GM23338 (cell line): ENCODE measurements around the gene CIAO3. TPM values are rescaled to one million over a fixed set of nuclear protein-coding genes. Genes with fewer than 3 reads are reported as not detected.

Source experiments
- ATAC-seq: fragments of 200-7000 bp; cut with Tn5 transposase; 3 replicates; pipeline ENCODE4 v1.9.1; 2020
- DNase-seq: peaks from one replicate; pipeline ENCODE4 v3.0.0-alpha.2; 2015; ENCODE audit warnings: low spot score
- H2AFZ ChIP-seq: fragments of 200-600 bp; sonication (generic); 2 replicates; pipeline ENCODE4 v1.8.0; 2016; ENCODE audit warnings: antibody characterized with exemption, mild to moderate bottlenecking, moderate library complexity
- H3F3A ChIP-seq: fragments of 200-600 bp; sonication (generic); replicated peaks from 2 replicates; pipeline ENCODE4 v1.8.0; 2017; ENCODE audit warnings: antibody characterized with exemption, mixed run types, low read depth
- H3K27ac ChIP-seq: fragments of 200-600 bp; sonication (generic); 2 replicates; pipeline ENCODE4 v1.6.1; 2016; ENCODE audit warnings: low read depth
- H3K27me3 ChIP-seq: fragments of 200-600 bp; sonication (generic); 2 replicates; pipeline ENCODE4 v1.8.0; 2016; ENCODE audit warnings: mild to moderate bottlenecking, mixed run types, moderate library complexity; ENCODE audit not compliant: insufficient read depth
- H3K36me3 ChIP-seq: fragments of 200-600 bp; sonication (generic); 2 replicates; pipeline ENCODE4 v1.8.0; 2016; ENCODE audit warnings: mild to moderate bottlenecking; ENCODE audit not compliant: insufficient read depth
- H3K4me1 ChIP-seq: fragments of 200-600 bp; sonication (generic); 2 replicates; pipeline ENCODE4 v1.8.0; 2016; ENCODE audit warnings: mild to moderate bottlenecking, moderate library complexity; ENCODE audit not compliant: insufficient read depth
- H3K4me2 ChIP-seq: fragments of 200-600 bp; sonication (generic); 2 replicates; pipeline ENCODE4 v1.7.1; 2017; ENCODE audit warnings: mixed run types
- H3K4me3 ChIP-seq: fragments of 200-600 bp; sonication (generic); 2 replicates; pipeline ENCODE4 v1.6.1; 2016; ENCODE audit warnings: mixed run types
- H3K79me2 ChIP-seq: fragments of 200-600 bp; sonication (generic); replicated peaks from 2 replicates; pipeline ENCODE4 v1.8.0; 2017; ENCODE audit warnings: mild to moderate bottlenecking; ENCODE audit not compliant: insufficient read depth
- H3K9me2 ChIP-seq: fragments of 200-600 bp; sonication (generic); 2 replicates; pipeline ENCODE4 v1.8.0; 2017; ENCODE audit not compliant: insufficient read depth
- H4K20me1 ChIP-seq: fragments of 200-600 bp; sonication (generic); replicated peaks from 2 replicates; pipeline ENCODE4 v1.8.0; 2017; ENCODE audit warnings: mild to moderate bottlenecking; ENCODE audit not compliant: insufficient read depth
- H3K27ac Mint-ChIP-seq: 2 replicates; pipeline ENCODE4 v1.8.0; 2020; ENCODE audit warnings: inconsistent platforms, mild to moderate bottlenecking, moderate library complexity, mixed read lengths
- H3K27me3 Mint-ChIP-seq: 3 replicates; pipeline ENCODE4 v1.8.0; 2022; ENCODE audit warnings: low read depth, mild to moderate bottlenecking, moderate library complexity, mixed read lengths, inconsistent platforms; ENCODE audit not compliant: insufficient read depth, poor library complexity
- H3K36me3 Mint-ChIP-seq: 3 replicates; pipeline ENCODE4 v1.8.0; 2021; ENCODE audit warnings: low read depth, mild to moderate bottlenecking, inconsistent platforms, moderate library complexity, mixed read lengths
- H3K4me1 Mint-ChIP-seq: 3 replicates; pipeline ENCODE4 v1.8.0; 2020; ENCODE audit warnings: mild to moderate bottlenecking, inconsistent platforms, mixed read lengths
- H3K4me3 Mint-ChIP-seq: 3 replicates; pipeline ENCODE4 v1.8.0; 2021; ENCODE audit warnings: moderate library complexity, mild to moderate bottlenecking, inconsistent platforms, mixed read lengths
- H3K9me3 Mint-ChIP-seq: 3 replicates; pipeline ENCODE4 v1.8.0; 2020; ENCODE audit warnings: moderate library complexity, mild to moderate bottlenecking, inconsistent platforms, mixed read lengths
- EZH2phosphoT487 ChIP-seq: fragments of 200-600 bp; sonication (generic); IDR thresholded peaks from one replicate; pipeline ENCODE4 v1.8.1; 2018; ENCODE audit warnings: antibody characterized with exemption; ENCODE audit not compliant: unreplicated experiment
- polyA plus RNA-seq: library from polyadenylated mRNA; unstranded; fragments of >200 nt; fragmentation: Nextera tagmentation; extraction: Ambion mirVana; gene quantifications from 2 replicates; pipeline ENCODE4 v1.2.1, GENCODE V29; 2016
- total RNA-seq: library from RNA; depleted of rRNA; stranded (reverse); fragments of >200 nt; shearing (Covaris generic); gene quantifications from 2 replicates; pipeline ENCODE4 v1.2.3, GENCODE V29; 2014
- TF ChIP-seq, protein P1 (sequence below): fragments of 250-450 bp; sonication (Bioruptor Pico); IDR thresholded peaks from 2 replicates; pipeline ENCODE4 v1.5.0; 2020; ENCODE audit warnings: mild to moderate bottlenecking, moderate library complexity
- TF ChIP-seq, protein P2 (sequence below), 2 experiments: fragments of 200-600 bp in 1 of 2; sonication (generic) in 1 of 2; conservative IDR thresholded peaks; 2 replicates each; pipeline versions ENCODE4 v1.5.1 to v1.6.1; 2016 to 2017; ENCODE audit warnings: antibody characterized with exemption in 2 of 2, low read depth in 2 of 2, mild to moderate bottlenecking in 2 of 2, moderate library complexity in 1 of 2

The CIAO3 gene
- total and polyA plus RNA-seq, 2 experiments from 2014 or later, result 13.0 to 42.3 TPM

DNA sequence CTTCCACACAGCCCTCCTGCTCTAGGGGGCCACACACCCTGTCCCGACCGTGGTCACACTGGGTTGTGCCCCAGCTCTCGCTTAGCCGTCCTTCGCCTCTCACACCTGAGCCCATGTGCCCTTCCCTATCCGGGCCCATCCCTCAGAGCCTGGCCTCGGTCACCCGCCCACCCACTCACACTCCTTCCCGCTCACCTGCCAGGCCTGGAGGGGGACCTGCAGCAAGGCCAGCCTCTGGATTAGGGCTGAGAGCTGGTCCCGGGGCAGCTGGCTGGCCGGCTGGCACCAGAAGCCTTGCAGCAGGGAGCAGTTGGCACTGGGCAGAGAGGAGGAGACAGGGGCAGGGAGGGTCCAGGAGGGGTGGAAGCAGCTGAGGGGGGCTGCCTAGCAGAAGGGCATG, 37.6 kb upstream of the CIAO3 start (continued):
- TF ChIP-seq, protein P1, sequence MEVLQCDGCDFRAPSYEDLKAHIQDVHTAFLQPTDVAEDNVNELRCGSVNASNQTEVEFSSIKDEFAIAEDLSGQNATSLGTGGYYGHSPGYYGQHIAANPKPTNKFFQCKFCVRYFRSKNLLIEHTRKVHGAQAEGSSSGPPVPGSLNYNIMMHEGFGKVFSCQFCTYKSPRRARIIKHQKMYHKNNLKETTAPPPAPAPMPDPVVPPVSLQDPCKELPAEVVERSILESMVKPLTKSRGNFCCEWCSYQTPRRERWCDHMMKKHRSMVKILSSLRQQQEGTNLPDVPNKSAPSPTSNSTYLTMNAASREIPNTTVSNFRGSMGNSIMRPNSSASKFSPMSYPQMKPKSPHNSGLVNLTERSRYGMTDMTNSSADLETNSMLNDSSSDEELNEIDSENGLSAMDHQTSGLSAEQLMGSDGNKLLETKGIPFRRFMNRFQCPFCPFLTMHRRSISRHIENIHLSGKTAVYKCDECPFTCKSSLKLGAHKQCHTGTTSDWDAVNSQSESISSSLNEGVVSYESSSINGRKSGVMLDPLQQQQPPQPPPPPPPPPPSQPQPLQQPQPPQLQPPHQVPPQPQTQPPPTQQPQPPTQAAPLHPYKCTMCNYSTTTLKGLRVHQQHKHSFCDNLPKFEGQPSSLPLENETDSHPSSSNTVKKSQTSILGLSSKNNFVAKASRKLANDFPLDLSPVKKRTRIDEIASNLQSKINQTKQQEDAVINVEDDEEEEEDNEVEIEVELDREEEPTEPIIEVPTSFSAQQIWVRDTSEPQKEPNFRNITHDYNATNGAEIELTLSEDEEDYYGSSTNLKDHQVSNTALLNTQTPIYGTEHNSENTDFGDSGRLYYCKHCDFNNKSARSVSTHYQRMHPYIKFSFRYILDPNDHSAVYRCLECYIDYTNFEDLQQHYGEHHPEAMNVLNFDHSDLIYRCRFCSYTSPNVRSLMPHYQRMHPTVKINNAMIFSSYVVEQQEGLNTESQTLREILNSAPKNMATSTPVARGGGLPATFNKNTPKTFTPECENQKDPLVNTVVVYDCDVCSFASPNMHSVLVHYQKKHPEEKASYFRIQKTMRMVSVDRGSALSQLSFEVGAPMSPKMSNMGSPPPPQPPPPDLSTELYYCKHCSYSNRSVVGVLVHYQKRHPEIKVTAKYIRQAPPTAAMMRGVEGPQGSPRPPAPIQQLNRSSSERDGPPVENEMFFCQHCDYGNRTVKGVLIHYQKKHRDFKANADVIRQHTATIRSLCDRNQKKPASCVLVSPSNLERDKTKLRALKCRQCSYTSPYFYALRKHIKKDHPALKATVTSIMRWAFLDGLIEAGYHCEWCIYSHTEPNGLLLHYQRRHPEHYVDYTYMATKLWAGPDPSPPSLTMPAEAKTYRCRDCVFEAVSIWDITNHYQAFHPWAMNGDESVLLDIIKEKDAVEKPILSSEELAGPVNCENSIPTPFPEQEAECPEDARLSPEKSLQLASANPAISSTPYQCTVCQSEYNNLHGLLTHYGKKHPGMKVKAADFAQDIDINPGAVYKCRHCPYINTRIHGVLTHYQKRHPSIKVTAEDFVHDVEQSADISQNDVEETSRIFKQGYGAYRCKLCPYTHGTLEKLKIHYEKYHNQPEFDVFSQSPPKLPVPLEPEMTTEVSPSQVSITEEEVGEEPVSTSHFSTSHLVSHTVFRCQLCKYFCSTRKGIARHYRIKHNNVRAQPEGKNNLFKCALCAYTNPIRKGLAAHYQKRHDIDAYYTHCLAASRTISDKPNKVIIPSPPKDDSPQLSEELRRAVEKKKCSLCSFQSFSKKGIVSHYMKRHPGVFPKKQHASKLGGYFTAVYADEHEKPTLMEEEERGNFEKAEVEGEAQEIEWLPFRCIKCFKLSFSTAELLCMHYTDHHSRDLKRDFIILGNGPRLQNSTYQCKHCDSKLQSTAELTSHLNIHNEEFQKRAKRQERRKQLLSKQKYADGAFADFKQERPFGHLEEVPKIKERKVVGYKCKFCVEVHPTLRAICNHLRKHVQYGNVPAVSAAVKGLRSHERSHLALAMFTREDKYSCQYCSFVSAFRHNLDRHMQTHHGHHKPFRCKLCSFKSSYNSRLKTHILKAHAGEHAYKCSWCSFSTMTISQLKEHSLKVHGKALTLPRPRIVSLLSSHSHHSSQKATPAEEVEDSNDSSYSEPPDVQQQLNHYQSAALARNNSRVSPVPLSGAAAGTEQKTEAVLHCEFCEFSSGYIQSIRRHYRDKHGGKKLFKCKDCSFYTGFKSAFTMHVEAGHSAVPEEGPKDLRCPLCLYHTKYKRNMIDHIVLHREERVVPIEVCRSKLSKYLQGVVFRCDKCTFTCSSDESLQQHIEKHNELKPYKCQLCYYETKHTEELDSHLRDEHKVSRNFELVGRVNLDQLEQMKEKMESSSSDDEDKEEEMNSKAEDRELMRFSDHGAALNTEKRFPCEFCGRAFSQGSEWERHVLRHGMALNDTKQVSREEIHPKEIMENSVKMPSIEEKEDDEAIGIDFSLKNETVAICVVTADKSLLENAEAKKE (CRISPR knock-in tag), result no peak
- no peak for TF ChIP-seq EZH2phosphoT487

DNA sequence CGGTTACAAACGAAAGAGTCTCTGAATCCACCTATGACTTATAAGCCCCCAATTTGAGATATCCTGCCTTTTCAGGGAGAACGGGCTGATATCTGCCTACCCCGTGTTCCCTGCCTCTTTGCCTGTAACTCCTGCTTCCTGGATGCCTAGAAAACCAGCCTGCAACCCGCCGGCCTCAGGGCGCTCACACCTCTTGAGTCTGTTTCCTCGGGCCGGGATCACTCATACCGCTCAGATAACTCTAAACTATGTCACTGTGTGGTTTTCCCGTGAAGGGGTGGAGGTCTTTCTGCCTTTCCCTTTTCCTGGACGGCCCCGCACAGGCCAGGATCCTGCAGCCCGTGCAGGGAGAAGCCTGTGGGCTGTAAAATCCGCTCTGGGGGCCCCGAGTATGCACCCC, 37.0 kb upstream of the CIAO3 start:
- Mint-ChIP-seq H3K36me3 (no peaks in the 10 kb centered on the region), H3K27ac (no peak overlapping the region), H3K4me3 (no peak overlapping the region), H3K4me1 (no peaks in the 10 kb centered on the region), H3K9me3 (no peaks in the 10 kb centered on the region), H3K27me3 (peaks cover 10% of the 10 kb centered on the region)
- H4K20me1 ChIP-seq, result no peaks in the 10 kb centered on the region
- no peak overlapping the region for H3K27ac ChIP-seq
- no peaks in the 10 kb centered on the region for H3K27me3 ChIP-seq
- no peaks in the 10 kb centered on the region for H3K36me3 ChIP-seq
- TF ChIP-seq, protein P2, sequence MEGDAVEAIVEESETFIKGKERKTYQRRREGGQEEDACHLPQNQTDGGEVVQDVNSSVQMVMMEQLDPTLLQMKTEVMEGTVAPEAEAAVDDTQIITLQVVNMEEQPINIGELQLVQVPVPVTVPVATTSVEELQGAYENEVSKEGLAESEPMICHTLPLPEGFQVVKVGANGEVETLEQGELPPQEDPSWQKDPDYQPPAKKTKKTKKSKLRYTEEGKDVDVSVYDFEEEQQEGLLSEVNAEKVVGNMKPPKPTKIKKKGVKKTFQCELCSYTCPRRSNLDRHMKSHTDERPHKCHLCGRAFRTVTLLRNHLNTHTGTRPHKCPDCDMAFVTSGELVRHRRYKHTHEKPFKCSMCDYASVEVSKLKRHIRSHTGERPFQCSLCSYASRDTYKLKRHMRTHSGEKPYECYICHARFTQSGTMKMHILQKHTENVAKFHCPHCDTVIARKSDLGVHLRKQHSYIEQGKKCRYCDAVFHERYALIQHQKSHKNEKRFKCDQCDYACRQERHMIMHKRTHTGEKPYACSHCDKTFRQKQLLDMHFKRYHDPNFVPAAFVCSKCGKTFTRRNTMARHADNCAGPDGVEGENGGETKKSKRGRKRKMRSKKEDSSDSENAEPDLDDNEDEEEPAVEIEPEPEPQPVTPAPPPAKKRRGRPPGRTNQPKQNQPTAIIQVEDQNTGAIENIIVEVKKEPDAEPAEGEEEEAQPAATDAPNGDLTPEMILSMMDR (conservative IDR thresholded peaks at IDR 0.05; ENCODE audit: low read depth in 2 of 2), result no peak
- H3K4me2 ChIP-seq, result no peak overlapping the region
- no peaks in the 10 kb centered on the region for H3K9me2 ChIP-seq
- peaks cover 3% of the 10 kb centered on the region; the same call in 1 of the 2 replicates for H3F3A ChIP-seq
- no peaks in the 10 kb centered on the region for H3K4me1 ChIP-seq
- no peaks in the 10 kb centered on the region for H3K79me2 ChIP-seq
- H2AFZ ChIP-seq, result no peak overlapping the region
- DNase-seq (no peak), ATAC-seq (no peak)
- H3K4me3 ChIP-seq, result no peak overlapping the region
